GOT3 (cell line): ENCODE measurements around the gene DIP2B.

Experiments used
- DNase-seq: peaks from one replicate; lab custom pipeline; 2025; ENCODE audit warnings: mixed read lengths; lab: John Stamatoyannopoulos, UW

DIP2B gene

DNA sequence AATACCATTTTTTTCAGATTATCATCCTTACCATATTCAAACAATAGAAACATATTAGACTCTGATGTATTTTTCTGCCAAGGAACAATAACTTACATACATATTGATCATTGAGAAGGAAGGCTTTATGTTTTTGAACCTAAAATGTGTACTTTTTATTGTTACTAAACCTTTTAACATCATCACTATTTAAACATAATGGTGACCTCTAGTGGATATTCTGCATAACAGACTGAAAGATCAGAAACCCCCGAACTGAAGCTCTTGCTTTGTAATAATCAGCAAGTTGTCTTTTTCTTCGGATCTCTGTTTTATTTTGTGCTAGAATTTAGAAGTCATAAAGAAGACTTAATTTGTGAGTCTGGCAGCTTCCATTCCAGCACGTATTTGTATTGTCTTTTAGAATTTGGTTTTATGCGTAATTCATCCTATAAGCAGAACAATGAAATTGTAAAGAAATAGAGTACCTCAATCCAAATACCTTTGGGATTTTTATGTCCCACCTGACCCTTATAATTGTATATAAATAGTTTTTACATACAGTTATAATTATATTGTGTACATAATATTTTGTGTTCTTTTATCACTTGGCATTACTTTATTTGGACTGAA lies 133.2 kb downstream of the DIP2B start:
- DNase-seq = no peak

DNA sequence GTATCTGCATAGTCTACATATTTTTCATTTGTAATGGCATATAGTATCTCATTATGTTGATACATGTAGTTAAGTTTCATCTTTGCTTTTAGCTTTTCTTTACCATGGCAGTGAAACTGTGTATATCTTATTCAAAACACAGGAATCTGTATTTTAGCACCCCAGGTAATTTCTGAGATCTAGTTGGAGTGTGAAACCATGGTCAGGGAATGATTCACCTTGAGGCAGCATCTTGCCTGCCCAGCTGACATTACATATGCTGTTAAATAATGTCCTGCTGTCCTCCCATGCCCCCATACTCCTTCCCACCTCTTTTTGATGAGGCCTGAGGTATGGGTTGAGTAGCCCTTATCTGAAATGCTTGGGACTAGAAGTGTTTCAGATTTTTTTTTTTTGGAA lies 133.7 kb downstream of the DIP2B start:
- no peak for DNase-seq

DNA sequence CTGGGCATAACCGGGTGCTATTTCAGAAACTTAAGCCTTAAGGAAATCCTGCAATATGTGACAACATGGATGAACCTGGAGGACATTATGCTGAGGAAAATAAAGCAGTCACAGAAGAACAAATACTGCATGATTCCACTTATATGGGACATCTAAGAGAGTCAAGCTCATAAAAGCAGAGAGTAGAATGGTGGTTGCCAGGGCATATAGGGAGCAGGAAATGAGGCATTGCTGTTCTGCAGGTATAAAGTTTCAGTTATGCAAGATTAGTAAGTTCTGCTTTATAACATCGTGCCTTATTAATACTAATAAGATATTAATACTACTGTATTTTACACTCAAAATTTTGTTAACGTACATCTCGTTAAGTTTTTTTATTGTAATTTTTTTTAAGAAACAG lies 134.9 kb downstream of the DIP2B start:
- DNase-seq = no peak

DNA sequence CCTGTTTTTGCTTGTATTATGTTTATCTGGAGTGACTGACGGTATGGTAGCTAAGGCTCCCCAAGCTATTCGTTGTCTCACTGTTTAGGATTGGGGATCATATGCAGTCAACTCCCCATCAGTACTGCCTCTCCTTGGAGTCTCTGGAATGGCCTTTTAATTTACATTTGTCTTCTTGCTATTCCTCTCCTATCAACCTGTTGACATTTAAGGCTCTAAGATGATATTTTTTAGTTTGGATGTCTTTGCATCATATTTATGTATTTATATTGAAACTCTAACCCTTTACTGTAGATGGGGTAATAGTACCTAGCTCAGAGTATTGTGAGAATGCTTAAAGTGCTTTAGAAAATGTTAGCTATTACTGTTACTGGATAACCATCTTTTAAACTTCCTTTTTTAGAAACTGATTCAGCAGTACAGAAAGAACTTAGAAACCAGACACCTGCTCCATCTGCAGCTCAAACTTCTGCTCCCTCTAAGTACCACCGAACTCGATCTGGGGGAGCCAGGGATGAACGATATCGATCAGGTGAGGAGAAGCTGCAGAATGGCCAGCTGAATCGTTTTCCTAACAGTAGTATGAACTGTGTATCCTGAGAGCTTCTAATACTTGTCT lies 135.6 kb downstream of the DIP2B start:
- no peak for DNase-seq

DNA sequence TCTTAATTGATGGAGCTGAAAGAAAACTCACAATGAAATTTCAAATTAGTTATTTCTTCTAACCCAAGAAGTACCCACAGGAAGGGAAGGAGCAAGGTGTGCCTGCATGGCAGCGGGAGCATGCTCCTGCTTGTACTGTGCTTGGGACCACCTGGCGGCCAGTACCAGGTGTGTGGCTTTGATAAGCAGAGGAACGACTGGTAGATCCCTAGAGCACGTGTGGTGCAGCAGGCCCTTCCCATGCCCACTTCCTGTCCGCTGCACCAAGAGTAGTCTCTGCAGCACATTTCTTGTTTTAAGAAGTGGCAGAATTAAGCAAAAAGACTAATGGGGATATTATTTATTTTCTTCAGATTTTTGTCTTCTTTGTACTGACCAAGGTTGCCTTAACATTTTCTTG lies 136.8 kb downstream of the DIP2B start:
- no peak for DNase-seq

DNA sequence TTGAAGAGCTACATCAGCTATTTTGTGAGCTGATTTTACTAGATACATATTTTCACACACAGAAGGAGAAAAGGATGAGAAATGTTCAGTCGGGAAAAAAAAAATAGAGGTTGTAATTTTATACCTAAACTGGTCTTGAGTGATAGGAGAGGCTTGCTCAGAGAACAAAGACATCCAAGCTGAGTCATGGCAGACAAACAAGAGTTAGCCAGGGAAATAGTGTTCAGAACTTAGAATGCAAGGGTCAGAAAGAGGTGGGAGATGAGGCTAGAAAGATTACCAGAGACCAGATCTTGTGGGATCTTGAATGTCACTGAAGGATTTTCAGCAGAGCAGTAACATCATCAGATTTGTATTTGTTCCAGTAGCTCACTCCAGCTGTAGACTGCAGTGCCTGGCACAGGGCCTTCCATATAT lies 137.3 kb downstream of the DIP2B start:
- DNase-seq = no peak

DNA sequence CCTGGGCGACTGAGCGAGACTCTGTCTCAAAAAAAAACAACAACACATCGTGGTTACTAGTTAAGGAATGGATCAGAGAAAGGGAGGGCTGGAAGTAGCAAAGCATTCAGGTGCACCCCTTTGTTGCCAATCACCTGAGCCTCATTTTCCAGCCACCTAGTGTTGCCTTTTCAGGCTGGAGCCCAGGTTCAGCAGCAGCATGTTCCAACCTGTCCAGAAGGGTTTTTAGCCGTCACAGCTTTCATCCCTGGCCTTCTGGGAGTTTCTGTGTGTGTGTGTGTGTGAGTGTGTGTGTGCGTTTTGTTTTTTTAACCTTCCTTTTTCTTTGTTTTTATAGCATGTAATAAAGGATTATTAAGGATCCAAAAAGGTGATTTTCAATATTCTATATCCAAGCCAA lies 138.0 kb downstream of the DIP2B start:
- no peak for DNase-seq

DNA sequence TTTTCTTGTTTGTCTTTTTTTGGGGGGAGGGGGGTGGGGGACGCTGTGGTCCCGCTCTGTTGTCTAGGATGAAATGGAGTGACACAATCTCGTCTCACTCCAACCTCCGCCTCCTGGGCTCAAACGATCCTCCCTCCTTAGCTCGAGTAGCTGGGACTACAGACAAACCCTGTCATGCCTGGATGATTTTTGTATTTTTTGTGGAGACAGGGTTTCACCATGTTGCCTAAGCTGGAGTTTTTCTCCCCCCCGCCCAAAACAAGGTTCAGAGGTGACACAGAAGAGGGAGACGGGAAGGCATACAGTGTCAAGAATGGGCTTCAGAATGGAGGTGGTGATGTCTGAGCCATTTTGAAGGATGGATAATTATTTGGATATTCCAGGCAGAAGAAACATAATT lies 142.2 kb downstream of the DIP2B start:
- DNase-seq = no peak

DNA sequence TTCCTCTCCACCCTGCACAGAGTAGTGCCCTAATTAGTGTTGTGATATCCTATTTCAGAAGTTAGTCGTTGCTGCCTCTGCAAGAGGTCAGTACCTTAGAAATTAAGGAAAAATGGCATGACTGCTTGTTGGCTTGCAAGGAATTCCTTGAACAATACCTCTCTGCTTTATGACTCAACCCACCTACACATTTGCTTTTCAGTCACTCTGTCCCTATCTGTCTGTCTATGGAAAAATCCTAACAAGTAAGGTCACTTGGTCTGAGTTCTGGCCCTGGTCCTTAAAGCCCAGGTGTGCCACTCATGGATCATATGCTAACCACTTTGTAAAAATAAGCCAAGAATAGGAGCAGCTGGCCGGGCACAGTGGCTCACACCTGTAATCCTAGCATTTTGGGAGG lies 142.7 kb downstream of the DIP2B start:
- no peak for DNase-seq

DNA sequence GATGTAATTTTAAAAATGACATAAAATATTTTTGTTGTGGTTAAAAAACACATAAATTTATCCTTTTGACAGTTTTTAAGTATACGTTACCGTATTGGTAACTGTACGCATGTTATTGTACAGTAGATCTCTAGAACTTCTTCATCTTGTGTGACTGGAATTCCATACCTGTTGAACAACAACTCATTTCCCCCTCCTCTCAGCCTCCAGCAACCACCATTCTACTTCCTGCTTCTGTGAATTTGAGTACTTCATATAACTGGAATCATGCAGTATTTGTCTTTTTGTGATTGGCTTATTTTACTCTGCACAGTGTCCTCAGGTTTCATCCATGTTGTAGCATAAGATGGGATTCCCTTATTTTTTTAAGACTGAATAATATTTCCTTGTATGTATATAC lies 145.5 kb downstream of the DIP2B start:
- no peak for DNase-seq

DNA sequence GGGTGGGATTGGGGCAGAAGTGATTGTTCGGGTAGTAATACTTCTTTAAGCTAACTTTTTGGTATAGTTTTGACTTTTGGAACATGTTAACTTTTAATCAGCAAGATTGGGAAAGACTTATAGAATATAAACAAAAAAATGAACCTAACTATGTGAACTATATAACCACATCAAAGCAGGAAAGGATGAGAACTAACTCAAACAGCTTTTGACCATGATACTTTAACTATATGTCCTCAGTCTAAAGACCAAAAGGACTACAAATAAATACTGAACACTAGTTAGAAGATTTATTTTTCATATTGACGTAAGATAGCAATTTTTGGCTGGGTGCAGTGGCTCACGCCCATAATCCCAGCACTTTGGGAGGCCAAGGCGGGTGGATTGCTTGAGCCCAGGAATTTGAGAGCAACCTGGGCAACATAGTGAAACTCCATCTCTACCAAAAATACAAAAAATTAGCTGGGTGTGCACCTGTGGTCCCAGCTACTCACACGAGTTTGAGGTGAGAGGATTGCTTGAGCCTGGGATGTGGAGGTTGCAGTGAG lies 150.7 kb downstream of the DIP2B start:
- no peak for DNase-seq

DNA sequence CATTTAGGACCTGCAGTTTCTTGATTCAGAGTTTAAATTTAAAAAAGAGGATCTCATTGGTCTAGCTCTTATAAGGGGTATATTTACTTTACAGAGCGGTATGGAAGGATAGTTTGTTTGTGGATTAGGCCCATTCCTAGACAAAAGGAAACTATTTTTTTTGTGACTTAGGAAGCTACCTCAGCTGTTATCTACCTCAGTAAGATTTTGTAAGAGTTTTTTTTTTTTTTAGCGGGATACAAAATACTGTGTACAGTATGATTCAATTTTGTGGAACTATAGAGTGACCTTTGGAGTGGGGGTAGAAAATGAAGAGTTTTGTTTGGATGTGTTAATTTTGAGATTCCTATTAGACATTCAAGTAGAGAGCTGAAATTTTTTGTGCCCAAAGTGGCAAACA lies 154.5 kb downstream of the DIP2B start:
- no peak for DNase-seq

DNA sequence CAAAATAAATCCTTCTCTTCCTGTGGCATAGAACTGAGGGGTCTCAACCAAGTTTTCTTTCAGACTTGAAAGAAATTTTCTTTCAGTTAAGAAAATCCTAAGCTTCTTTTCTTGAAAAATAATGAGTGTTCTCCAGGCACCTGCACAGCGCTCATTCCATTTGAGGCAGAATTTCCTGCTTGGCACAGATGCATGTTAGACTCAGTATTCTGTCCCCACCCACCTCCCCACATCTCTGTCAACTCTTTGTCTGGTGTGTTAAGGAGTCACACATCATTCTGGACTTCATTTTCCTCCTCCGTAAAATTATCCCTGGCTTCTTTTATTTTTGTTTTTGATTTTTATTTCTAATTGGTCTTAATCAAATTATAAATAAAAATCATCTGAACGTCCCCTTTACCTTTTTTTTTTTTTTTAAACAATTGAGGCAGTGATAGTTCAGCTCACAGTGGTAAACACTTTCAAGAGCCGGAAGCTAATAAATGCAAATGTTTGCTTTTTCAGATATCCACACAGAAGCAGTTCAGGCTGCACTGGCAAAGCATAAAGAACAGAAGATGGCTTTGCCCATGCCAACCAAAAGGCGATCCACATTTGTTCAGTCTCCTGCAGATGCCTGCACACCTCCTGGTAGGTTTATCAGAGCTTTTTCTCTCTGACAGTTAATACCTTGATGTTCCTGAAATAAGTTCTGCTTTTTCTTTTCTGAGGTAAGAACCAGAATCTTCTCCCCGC lies 155.1 kb downstream of the DIP2B start:
- DNase-seq = no peak

DNA sequence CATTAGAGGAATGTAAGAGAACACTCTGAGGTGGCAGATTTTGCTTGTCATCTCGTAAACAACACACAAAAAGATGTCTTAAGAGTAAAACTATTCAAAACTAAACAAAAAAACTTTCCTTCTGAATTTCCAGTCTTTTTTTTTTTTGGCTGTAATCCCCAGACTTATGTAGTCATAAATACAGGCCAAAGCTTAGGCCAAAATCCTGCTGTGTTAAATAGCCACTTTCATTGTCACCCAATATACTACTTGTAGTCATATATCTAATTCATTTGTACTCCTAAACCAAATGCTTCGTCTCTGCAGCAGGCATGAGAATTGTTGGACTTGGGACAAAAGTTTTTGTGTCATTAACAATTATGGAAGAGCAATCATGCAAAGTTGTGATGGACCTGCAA lies 155.6 kb downstream of the DIP2B start:
- no peak for DNase-seq

DNA sequence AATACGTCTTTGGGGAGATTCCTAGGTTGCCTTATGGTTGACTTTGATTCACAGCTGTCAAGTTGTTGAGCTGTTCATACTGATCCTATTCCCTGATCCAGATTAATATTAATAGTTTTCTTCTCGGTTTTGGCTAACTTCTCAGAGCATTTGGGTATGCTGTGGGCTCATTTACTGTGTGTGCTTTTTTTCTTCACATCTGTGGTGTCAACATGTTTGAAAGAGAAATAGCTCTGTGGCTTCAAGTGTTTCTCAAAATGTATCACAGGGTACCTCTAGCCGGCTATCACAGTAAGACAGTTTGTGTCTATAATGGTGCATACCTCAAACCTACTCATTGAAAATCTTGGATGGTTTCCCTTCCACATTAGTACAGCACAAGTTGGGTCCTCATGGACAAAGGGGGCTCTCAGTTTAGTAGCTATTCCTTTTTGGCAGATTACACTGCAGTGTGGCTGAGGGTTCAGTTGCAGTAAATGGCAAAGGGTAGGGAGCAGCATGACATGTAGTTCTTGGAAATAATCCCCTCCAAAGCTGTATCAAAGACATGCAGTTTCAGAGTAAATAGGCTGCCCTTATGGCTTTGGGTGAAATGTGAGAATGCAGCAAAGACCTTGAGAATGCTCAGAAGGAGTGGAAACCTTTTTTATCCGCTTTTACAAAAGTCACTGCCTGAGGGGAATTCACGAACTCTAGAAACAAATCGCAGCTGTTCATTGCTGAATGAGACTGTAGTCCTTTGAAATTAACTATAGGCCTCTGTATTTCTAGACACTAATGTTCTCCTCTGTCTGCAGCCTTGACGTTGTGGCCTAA lies 156.7 kb downstream of the DIP2B start:
- DNase-seq = no peak

DNA sequence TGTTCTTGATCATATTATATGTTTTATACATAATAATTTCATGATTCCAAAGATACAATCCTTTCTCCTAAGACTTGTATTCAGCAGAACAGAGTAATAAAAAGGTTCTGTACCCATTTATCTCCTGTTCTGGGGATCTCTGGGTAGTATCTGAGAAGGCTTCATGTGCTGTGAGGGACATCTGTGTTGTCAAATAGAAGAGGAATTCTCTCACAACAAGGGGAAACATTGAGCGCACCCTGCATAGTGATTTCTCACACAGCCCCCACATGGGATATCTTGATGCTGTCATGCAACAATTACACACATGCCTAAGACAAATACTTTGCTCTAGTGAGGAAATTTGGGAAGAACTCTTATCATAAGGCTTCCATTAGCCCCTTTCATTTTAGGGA lies 157.3 kb downstream of the DIP2B start:
- no peak for DNase-seq

DNA sequence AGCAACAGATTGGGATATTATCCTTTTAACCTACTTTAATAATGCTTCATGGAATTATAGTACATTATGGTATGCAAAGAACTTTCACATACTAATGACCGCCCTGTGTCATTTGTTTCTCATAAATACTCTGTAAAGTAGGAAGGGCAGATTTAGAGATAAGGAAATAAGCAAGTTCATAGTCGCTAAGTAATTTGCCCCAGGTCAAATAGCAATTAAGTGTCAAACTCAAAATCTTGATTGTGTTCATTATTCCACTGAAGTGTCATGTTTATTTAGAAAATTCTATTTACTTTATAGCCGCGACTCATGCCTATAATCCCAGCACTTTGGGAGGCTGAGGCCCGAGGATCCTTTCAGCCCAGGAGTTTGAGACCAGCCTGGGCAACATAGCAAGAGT lies 160.4 kb downstream of the DIP2B start:
- no peak for DNase-seq

DNA sequence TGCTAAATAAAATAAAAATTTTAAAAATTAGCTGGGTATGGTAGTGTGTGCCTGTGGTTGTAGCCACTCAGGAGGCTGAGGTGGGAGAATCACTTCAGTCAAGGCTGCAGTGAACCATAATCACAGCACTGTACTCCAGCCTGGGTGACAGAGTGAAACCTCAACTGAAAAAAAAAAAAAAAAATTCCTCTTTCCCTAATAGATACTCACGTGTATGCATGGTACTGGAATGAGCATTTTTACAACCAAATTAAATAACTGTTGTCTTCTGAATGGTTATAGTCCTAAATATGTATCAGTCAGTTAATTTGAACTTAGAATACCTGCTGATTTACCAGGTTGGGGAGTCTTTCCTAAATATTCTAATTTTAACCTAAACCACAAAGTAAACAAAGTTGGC lies 160.8 kb downstream of the DIP2B start:
- DNase-seq = no peak

DNA sequence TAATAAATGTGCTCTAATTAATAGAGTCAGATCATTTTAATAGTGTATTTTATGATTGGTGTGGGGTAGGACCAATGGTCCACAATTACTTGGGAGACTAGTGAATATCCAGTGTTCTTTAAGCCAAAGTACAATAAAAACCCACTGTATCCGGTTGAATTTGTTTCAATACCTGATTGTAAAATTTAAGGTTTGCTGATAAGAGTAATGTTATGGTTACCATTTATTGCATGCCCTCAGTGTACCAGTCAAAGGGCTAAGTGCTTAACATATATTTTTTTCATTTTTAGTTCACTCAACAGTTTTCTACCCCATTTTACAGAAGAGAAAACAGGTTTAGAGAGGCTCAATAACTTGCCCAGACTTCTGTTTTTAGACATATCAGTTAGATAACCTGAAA lies 161.2 kb downstream of the DIP2B start:
- DNase-seq = no peak

DNA sequence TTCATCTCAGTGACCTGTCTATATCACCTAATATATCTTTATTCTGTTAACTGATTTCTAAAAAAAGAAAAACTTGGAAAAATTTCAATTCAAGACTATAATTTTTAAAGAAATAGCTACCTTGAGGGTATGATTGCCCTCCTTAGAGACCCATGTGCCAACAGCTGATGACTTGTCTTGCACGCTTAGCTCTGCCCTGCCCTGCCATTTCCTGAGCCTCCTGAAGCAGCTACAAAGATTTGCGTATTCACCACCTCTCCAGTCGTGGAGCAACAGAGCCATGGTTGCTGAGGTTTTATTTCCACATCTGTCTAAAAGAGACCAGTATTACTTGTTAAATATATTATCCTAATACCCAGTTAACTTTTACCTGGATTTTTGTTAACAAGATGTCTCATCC lies 167.4 kb downstream of the DIP2B start:
- DNase-seq = no peak

DNA sequence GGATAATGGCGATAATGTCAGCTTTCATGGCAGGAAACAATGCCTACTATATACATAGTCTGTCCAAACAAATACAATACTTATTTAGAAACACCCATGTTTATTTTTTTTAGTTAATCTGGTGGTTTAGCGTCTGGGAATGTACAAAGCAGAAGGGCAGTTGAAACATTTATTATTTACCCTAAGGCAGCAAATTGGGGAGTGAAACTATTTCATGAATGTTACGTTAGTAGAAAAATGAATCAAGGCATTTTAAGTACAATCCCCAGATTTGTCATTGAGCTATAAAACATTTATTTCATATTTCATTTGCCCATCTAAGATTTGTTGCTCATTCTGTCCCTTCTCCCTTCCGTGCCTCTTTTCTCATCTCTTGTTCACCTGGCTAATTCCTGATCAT lies 172.0 kb downstream of the DIP2B start:
- no peak for DNase-seq

DNA sequence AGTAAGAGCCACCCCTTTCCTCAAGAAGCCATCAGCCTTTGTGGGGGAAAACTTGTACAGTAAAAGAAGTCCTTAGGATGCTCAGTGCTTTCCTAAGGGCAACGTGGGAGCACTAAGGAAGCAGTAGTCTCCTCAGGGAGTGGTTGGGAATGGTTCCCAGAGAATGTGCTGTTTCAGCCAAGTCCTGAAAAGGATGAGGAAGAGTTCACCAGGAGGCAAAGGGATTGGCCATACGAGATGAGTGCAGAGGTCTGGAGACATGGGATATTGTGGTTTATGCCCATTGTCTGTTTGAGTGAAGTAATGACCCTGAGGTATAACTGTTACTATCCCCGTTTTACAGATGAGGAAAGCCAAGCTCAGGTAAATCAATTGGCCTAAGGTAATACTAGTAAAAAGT lies 173.1 kb downstream of the DIP2B start:
- no peak for DNase-seq
